Thyroid gland (tissue), 4 donors: ENCODE data around the gene DSCAM. TPM values are rescaled to one million over a fixed set of nuclear protein-coding genes. Genes with fewer than 3 reads are reported as not detected.

Experiments used
- DNase-seq, 2 donors: peaks; one replicate each; pipeline ENCODE4 v3.0.0-alpha.2; 2019
- H3K27ac ChIP-seq, 3 donors: fragments of 200-600 bp; sonication (generic); 1 replicate in 2 of 3; 2 replicates in 1 of 3; pipeline ENCODE4 v1.5.1; 2016 to 2019; ENCODE audit warnings: mild to moderate bottlenecking in 1 of 3, moderate library complexity in 1 of 3
- H3K27me3 ChIP-seq: fragments of 200-600 bp; sonication (generic); one replicate; pipeline ENCODE4 v1.5.1; 2019
- H3K36me3 ChIP-seq, 2 donors: fragments of 200-600 bp; sonication (generic); one replicate each; pipeline ENCODE4 v1.5.1; 2016 to 2019
- H3K4me1 ChIP-seq, 2 donors: fragments of 200-600 bp; sonication (generic); one replicate each; pipeline ENCODE4 v1.5.1; 2017 to 2019
- H3K4me3 ChIP-seq, 3 donors: fragments of 200-600 bp; sonication (generic); replicated peaks in 1 of 3; 1 replicate in 2 of 3; 2 replicates in 1 of 3; pipeline ENCODE4 v1.5.1; 2016; ENCODE audit warnings: mild to moderate bottlenecking in 1 of 3
- H3K9me3 ChIP-seq: fragments of 200-600 bp; sonication (generic); one replicate; pipeline ENCODE4 v1.5.1; 2017
- CTCF ChIP-seq, 6 experiments: fragments of 200-600 bp in 3 of 6; fragments of 450-650 bp in 3 of 6; sonication (generic) in 3 of 6; IDR thresholded peaks; one replicate each; pipeline ENCODE4 v1.5.1; 2016 to 2019; ENCODE audit warnings: antibody characterized with exemption in 6 of 6, mild to moderate bottlenecking in 2 of 6, inconsistent platforms in 1 of 6, moderate library complexity in 1 of 6
- POLR2A ChIP-seq, 2 donors: fragments of 450-650 bp; IDR thresholded peaks; one replicate each; pipeline ENCODE4 v1.6.1; 2017; ENCODE audit warnings: antibody characterized with exemption in 2 of 2, mild to moderate bottlenecking in 2 of 2, moderate library complexity in 1 of 2
- WGBS, 2 donors: methylation state at CpG; one replicate each; pipeline ENCODE4 v1.1.5; 2017; 5-methylcytosine and 5-hydroxymethylcytosine counted together
- intact Hi-C: fragments of 100-400 bp; cut with DNase I; formaldehyde crosslinking; loops from one replicate; pipeline ENCODE4 v1.15.1; 2023
- total RNA-seq, 4 donors: library from RNA; depleted of rRNA; stranded (reverse); fragments of >200 nt; gene quantifications; one replicate each; pipeline ENCODE4 v1.2.3, GENCODE V29; 2016

DSCAM gene
- total RNA-seq, 4 donors from 2014 or later: 0.20 TPM; not detected in 3

- no peaks in the 10 kb centered on the region for H3K36me3 ChIP-seq
- no peak for TF ChIP-seq POLR2A (IDR thresholded peaks at IDR 0.05)
- no peak for TF ChIP-seq CTCF (IDR thresholded peaks at IDR 0.05)
- H3K4me3 ChIP-seq: no peak overlapping the region
- H3K9me3 ChIP-seq: no peaks in the 10 kb centered on the region
- H3K27ac ChIP-seq: no peak overlapping the region
- no peaks in the 10 kb centered on the region for H3K4me1 ChIP-seq
- intact Hi-C loops: no loop called here
- H3K27me3 ChIP-seq: no peaks in the 10 kb centered on the region
- WGBS, 2 donors: 45 to 54% methylated on average over 3 of the region's 3 CpGs
- no peak for DNase-seq
Observed at GRCh38 chr21:40242586-40243265, 604.2 kb downstream of the DSCAM start.

GRCh38 chr21:40235528-40235927 lies 611.4 kb downstream of the DSCAM start:
- H3K4me3 ChIP-seq: no peak overlapping the region
- H3K36me3 ChIP-seq: no peaks in the 10 kb centered on the region
- no peaks in the 10 kb centered on the region for H3K9me3 ChIP-seq
- no peaks in the 10 kb centered on the region for H3K27me3 ChIP-seq
- no peaks in the 10 kb centered on the region for H3K4me1 ChIP-seq
- no peak overlapping the region for H3K27ac ChIP-seq
- intact Hi-C loops: no loop called here
- no peak for DNase-seq
- TF ChIP-seq POLR2A (IDR thresholded peaks at IDR 0.05): no peak
- TF ChIP-seq CTCF (IDR thresholded peaks at IDR 0.05): no peak
- WGBS, 2 donors: 75 to 90% methylated on average over 5 of the region's 5 CpGs

- intact Hi-C loops: no loop called here
- H3K4me1 ChIP-seq: no peaks in the 10 kb centered on the region
- no peak for DNase-seq
- no peak overlapping the region for H3K4me3 ChIP-seq
- no peaks in the 10 kb centered on the region for H3K27me3 ChIP-seq
- no peak overlapping the region for H3K27ac ChIP-seq
- no peaks in the 10 kb centered on the region for H3K9me3 ChIP-seq
- WGBS, 2 donors: 92 to 95% methylated on average over 2 of the region's 2 CpGs
- TF ChIP-seq CTCF (IDR thresholded peaks at IDR 0.05): no peak
- no peaks in the 10 kb centered on the region for H3K36me3 ChIP-seq
Observed at GRCh38 chr21:40231979-40232378, 615.0 kb downstream of the DSCAM start.

GRCh38 chr21:40227096-40227495 lies 619.9 kb downstream of the DSCAM start:
- H3K4me1 ChIP-seq: no peaks in the 10 kb centered on the region
- H3K27me3 ChIP-seq: peaks cover 3% of the 10 kb centered on the region
- TF ChIP-seq POLR2A (IDR thresholded peaks at IDR 0.05) (no peak), CTCF (IDR thresholded peaks at IDR 0.05) (no peak)
- no peaks in the 10 kb centered on the region for H3K36me3 ChIP-seq
- intact Hi-C loops: no loop called here
- no peaks in the 10 kb centered on the region for H3K9me3 ChIP-seq
- WGBS, 2 donors: 71 to 86% methylated on average over 1 of the region's 1 CpG
- no peak overlapping the region for H3K27ac ChIP-seq
- no peak overlapping the region for H3K4me3 ChIP-seq
- no peak for DNase-seq

- Histone ChIP-seq H3K27me3 (no peaks in the 10 kb centered on the region), H3K9me3 (no peaks in the 10 kb centered on the region), H3K4me1 (no peaks in the 10 kb centered on the region), H3K27ac (no peak overlapping the region), H3K4me3 (no peak overlapping the region), H3K36me3 (no peaks in the 10 kb centered on the region)
- WGBS, 2 donors: 73 to 83% methylated on average over 2 of the region's 2 CpGs
- TF ChIP-seq CTCF (IDR thresholded peaks at IDR 0.05) (no peak), POLR2A (IDR thresholded peaks at IDR 0.05) (no peak)
- intact Hi-C loops: no loop called here
- DNase-seq: no peak
Observed at GRCh38 chr21:40215941-40216340, 631.0 kb downstream of the DSCAM start.
